HepG2 (cell line): Measurements from ENCODE around the gene TMUB1. TPM values are rescaled to one million over a fixed set of nuclear protein-coding genes. Genes with fewer than 3 reads are reported as not detected.

Experiments
- ATAC-seq: fragments of 200-7000 bp; cut with Tn5 transposase; 3 replicates; pipeline ENCODE4 v1.9.1; 2020; ENCODE audit warnings: mild to moderate bottlenecking, moderate library complexity
- BruUV-seq: library from RNA; stranded (reverse); fragments of 400-500 nt; replicated peaks from 2 replicates; lab custom pipeline; 2021; lab: Mats Ljungman, UMichigan
- CTCF ChIA-PET: fragments of 300-600 bp; formaldehyde crosslinking; extraction: SDS; loops from one replicate; lab custom pipeline; 2021; ENCODE audit warnings: low total read pairs, inconsistent platforms, low intra/inter-chr PET ratio; lab: Yijun Ruan, JAX
- POLR2A ChIA-PET: fragments of 350-600 bp; sonication (Branson Sonifier 250); formaldehyde crosslinking; loops from one replicate; lab custom pipeline; 2020; ENCODE audit warnings: antibody characterized with exemption, inconsistent platforms; lab: Yijun Ruan, JAX
- DNase-seq: peaks from one replicate; pipeline ENCODE4 v3.0.0-alpha.2; 2015; ENCODE audit warnings: low spot score
- FAIRE-seq: peaks from 3 replicates; lab custom pipeline; 2011; peaks lifted over from hg19 to GRCh38; lab: Jason Lieb, UNC
- H2AFZ ChIP-seq: one replicate; pipeline ENCODE4 v1.6.1; 2011; ENCODE audit warnings: low read length, inconsistent platforms
- H3K27ac ChIP-seq: fragments of 300-600 bp; 3 replicates; pipeline ENCODE4 v1.8.0; 2011; ENCODE audit warnings: mixed run types, mild to moderate bottlenecking, mixed read lengths, low read length, inconsistent platforms; ENCODE audit not compliant: insufficient read depth; ENCODE audit errors: extremely low read length
- H3K27me3 ChIP-seq, 2 experiments: fragments of 200-600 bp in 1 of 2; 2 replicates in 1 of 2; 3 replicates in 1 of 2; pipeline versions ENCODE4 v1.6.0 to v1.8.0; 2011; ENCODE audit warnings: low read length in 2 of 2, mild to moderate bottlenecking in 2 of 2, moderate library complexity in 2 of 2, inconsistent platforms in 1 of 2; ENCODE audit not compliant: insufficient read depth in 2 of 2, control insufficient read depth in 1 of 2
- H3K36me3 ChIP-seq, 2 experiments: fragments of 200-600 bp in 1 of 2; replicated peaks in 1 of 2; 2 replicates in 1 of 2; 3 replicates in 1 of 2; pipeline versions ENCODE4 v1.5.1 to v1.8.0; 2011; ENCODE audit warnings: low read length in 2 of 2, inconsistent platforms in 1 of 2; ENCODE audit not compliant: insufficient read depth in 2 of 2, control insufficient read depth in 1 of 2
- H3K4me1 ChIP-seq: 2 replicates; pipeline ENCODE4 v1.5.1; 2012; ENCODE audit warnings: low read length, inconsistent platforms; ENCODE audit not compliant: insufficient read depth
- H3K4me2 ChIP-seq: 2 replicates; pipeline ENCODE4 v1.6.0; 2011; ENCODE audit warnings: low read depth, low read length, inconsistent platforms
- H3K4me3 ChIP-seq, 3 experiments: fragments of 200-600 bp in 1 of 3; sonication (generic), shearing (Covaris generic) in 1 of 3; replicated peaks in 1 of 3; 2 replicates each; pipeline ENCODE4 v1.5.1; 2011 to 2016; ENCODE audit warnings: low read length in 3 of 3, inconsistent platforms in 2 of 3, low read depth in 2 of 3, mild to moderate bottlenecking in 2 of 3, control low read depth in 1 of 3, mixed read lengths in 1 of 3; ENCODE audit not compliant: insufficient read depth in 1 of 3
- H3K79me2 ChIP-seq: one replicate; pipeline ENCODE4 v1.6.1; 2011; ENCODE audit warnings: low read length, inconsistent platforms; ENCODE audit not compliant: insufficient read depth
- H3K9ac ChIP-seq: 2 replicates; pipeline ENCODE4 v1.6.0; 2011; ENCODE audit warnings: mild to moderate bottlenecking, low read depth, low read length, inconsistent platforms; ENCODE audit not compliant: insufficient read depth
- H3K9me3 ChIP-seq: 2 replicates; pipeline ENCODE4 v1.5.1; 2012; ENCODE audit warnings: mild to moderate bottlenecking, low read length
- H4K20me1 ChIP-seq: 2 replicates; pipeline ENCODE4 v1.6.0; 2011; ENCODE audit warnings: inconsistent platforms, mild to moderate bottlenecking, low read length, moderate library complexity; ENCODE audit not compliant: insufficient read depth
- ARID3A ChIP-seq: IDR thresholded peaks from 2 replicates; pipeline ENCODE4 v1.6.1; 2012; ENCODE audit warnings: low read depth, low read length, improper control_type of control experiment
- CBX5 ChIP-seq: sonication (generic); formaldehyde crosslinking; IDR thresholded peaks from 2 replicates; pipeline ENCODE4 v1.4.0; 2020; ENCODE audit warnings: missing genetic modification reagents, borderline replicate concordance
- CREBL2 ChIP-seq: sonication (generic); formaldehyde crosslinking; IDR thresholded peaks from 2 replicates; pipeline ENCODE4 v1.8.1; 2023; ENCODE audit warnings: missing genetic modification reagents, mild to moderate bottlenecking, borderline replicate concordance
- ETV5 ChIP-seq: IDR thresholded peaks from 2 replicates; pipeline ENCODE4 v1.6.1; 2018; ENCODE audit warnings: missing biosample characterization, missing genetic modification reagents, inconsistent platforms, borderline replicate concordance
- FOXP1 ChIP-seq, 2 experiments: fragments of 450-650 bp in 1 of 2; IDR thresholded peaks; 2 replicates each; pipeline ENCODE4 v1.6.1; 2017 to 2018; ENCODE audit warnings: antibody characterized with exemption in 1 of 2
- KDM2A ChIP-seq: sonication (generic); formaldehyde crosslinking; IDR thresholded peaks from 2 replicates; pipeline ENCODE4 v1.4.0; 2020; ENCODE audit warnings: low read depth, missing genetic modification reagents, borderline replicate concordance
- PAX8 ChIP-seq: sonication (generic); formaldehyde crosslinking; IDR thresholded peaks from 2 replicates; pipeline ENCODE4 v1.8.0; 2022; ENCODE audit warnings: mild to moderate bottlenecking, missing genetic modification reagents, borderline replicate concordance
- RBM39 ChIP-seq: fragments of 200-400 bp; formaldehyde crosslinking; IDR thresholded peaks from one replicate; pipeline ENCODE4 v1.6.1; 2018; ENCODE audit warnings: antibody characterized with exemption, mild to moderate bottlenecking, low read depth, low read length; ENCODE audit not compliant: poor library complexity, severe bottlenecking
- RFX5 ChIP-seq: IDR thresholded peaks from 2 replicates; pipeline ENCODE4 v1.6.1; 2011; ENCODE audit warnings: low read depth, low read length, improper control_type of control experiment
- SP5 ChIP-seq: IDR thresholded peaks from 2 replicates; pipeline ENCODE4 v1.6.1; 2016; ENCODE audit warnings: low read depth, borderline replicate concordance
- SRF ChIP-seq: IDR thresholded peaks from 2 replicates; pipeline ENCODE4 v1.6.1; 2011; ENCODE audit warnings: mild to moderate bottlenecking, low read depth, low read length, moderate library complexity
- YY1 ChIP-seq: IDR thresholded peaks from 2 replicates; pipeline ENCODE4 v1.6.1; 2011; ENCODE audit warnings: low read length, low read depth, moderate library complexity, mild to moderate bottlenecking; ENCODE audit not compliant: insufficient read depth, insufficient replicate concordance
- ZFAT ChIP-seq: sonication (generic); formaldehyde crosslinking; conservative IDR thresholded peaks from 2 replicates; pipeline ENCODE4 v1.8.1; 2023; ENCODE audit warnings: missing genetic modification reagents, inconsistent platforms
- ZNF12 ChIP-seq: sonication (generic); formaldehyde crosslinking; IDR thresholded peaks from 2 replicates; pipeline ENCODE4 v1.5.0; 2020; ENCODE audit warnings: missing genetic modification reagents
- ZNF143 ChIP-seq: sonication (generic); formaldehyde crosslinking; IDR thresholded peaks from 2 replicates; pipeline ENCODE4 v1.4.0; 2020; ENCODE audit warnings: missing genetic modification reagents
- ZNF572 ChIP-seq: sonication (generic); formaldehyde crosslinking; IDR thresholded peaks from 2 replicates; pipeline ENCODE4 v1.5.1; 2020; ENCODE audit warnings: mild to moderate bottlenecking, missing genetic modification reagents
- WGBS: methylation state at CpG from one replicate; pipeline ENCODE4 v1.1.6; 2017; ENCODE audit warnings: low lambda C conversion rate; 5-methylcytosine and 5-hydroxymethylcytosine counted together
- in situ Hi-C: cut with HindIII; loops from 2 replicates; pipeline ENCODE4 v1.10.0; 2017; ENCODE audit warnings: low pct_unique_long_range_greater_than_20kb; ENCODE audit not compliant: extremely low pct_ligation_motif_present
- intact Hi-C: fragments of 100-400 bp; cut with micrococcal nuclease; formaldehyde crosslinking; loops from one replicate; pipeline ENCODE4 v1.10.0; 2022; ENCODE audit not compliant: unreplicated experiment
- polyA plus RNA-seq, 8 experiments: library from polyadenylated mRNA; depleted of rRNA in 3 of 8; stranded (reverse) in 7 of 8; unstranded in 1 of 8; fragments of >200 nt; fragmentation: Illumina TruSeq in 4 of 8; extraction: Trizol in 4 of 8; gene quantifications; 2 replicates each; pipeline versions ENCODE4 v1.2.1 to v1.2.3, GENCODE V29; 2011 to 2016; ENCODE audit warnings: low read depth in 4 of 8, missing spikeins in 1 of 8, mixed read lengths in 1 of 8; ENCODE audit not compliant: insufficient read depth in 1 of 8
- total RNA-seq, 5 experiments: library from RNA; depleted of rRNA; stranded (reverse); fragments of >200 nt; fragmentation: Illumina TruSeq; extraction: Trizol; gene quantifications; 2 replicates each; pipeline ENCODE4 v1.2.3, GENCODE V29; 2016; ENCODE audit warnings: low read depth in 1 of 5
- TF ChIP-seq, protein P1 (sequence below): sonication (generic); formaldehyde crosslinking; IDR thresholded peaks from 2 replicates; pipeline ENCODE4 v1.8.1; 2022; ENCODE audit warnings: low read depth, mild to moderate bottlenecking, missing genetic modification reagents
- TF ChIP-seq, protein P2 (sequence below): sonication (generic); formaldehyde crosslinking; IDR thresholded peaks from 2 replicates; pipeline ENCODE4 v1.9.0; 2021; ENCODE audit warnings: missing genetic modification reagents, borderline replicate concordance

Gene TMUB1
- total and polyA plus RNA-seq, 2 of the 13 experiments (the other 11 are each of a cell fraction or from before 2014, with no cell fraction given): 44.8 to 51.6 TPM

DNA sequence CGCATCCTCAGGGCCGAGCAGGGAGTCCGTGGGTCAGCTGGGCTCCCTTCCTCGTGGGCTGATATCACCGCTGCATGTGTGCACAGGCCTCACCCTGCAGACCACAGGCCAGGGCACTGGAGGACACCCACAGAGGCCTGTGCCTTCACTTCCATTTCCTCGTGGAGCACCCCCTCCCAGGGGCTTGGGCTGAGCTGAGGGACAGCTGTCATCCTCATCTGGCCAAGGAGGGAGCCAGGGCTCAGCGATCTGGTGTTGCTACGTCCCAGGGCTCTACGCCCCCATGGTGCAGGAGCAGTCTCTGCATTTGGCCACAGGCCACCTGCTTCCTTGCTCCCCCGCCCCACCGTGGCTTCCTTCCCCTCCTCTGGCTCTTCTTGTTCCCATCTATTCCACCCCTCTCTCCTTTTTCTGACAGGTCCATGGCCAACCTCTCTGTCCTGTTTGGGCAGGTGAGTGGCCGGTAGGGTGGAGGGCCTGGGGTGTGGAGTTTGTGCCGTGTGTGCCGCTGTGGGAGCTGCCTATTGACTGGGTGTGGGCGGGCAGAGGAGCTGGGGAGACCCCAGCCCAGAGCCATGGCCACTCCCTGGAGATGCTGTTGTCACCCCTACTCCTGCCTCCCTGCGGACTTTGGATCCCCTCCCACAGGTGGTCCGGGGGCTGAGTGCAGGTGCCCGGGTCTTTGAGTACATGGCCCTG is 43.3 kb downstream of the TMUB1 start:
- 51% methylated on average over 15 of the region's 18 CpGs for WGBS
- Histone ChIP-seq H3K27me3 (no peaks in the 10 kb centered on the region), H3K27ac (no peak overlapping the region), H4K20me1 (no peaks in the 10 kb centered on the region), H3K9ac (no peak overlapping the region), H3K4me1 (peaks cover 14% of the 10 kb centered on the region), H2AFZ (no peak overlapping the region), H3K36me3 (no peaks in the 10 kb centered on the region), H3K4me3 (no peak overlapping the region), H3K79me2 (no peaks in the 10 kb centered on the region), H3K9me3 (no peaks in the 10 kb centered on the region), H3K4me2 (no peak overlapping the region)
- in situ Hi-C loops: no loop called here
- FAIRE-seq (no peak), DNase-seq (no peak), ATAC-seq (peak; percentile 11)
- ChIA-PET CTCF (no interaction called here), POLR2A (interaction anchor here (0.5 to 1.4 kb wide), 2 partner anchors 12 to 50 kb away, joined by 3 to 7 read pairs; partner anchors contain the start of gene ABCB8)
- intact Hi-C loops: no loop called here
- no peak for TF ChIP-seq ZFAT (CRISPR knock-in tag)
- TF ChIP-seq ZNF12 (CRISPR knock-in tag): no peak
- no peak for TF ChIP-seq RFX5
- no peak for TF ChIP-seq RBM39
- no peak for TF ChIP-seq CREBL2
- no peak for TF ChIP-seq ZNF572 (CRISPR knock-in tag)
- no peak for TF ChIP-seq YY1
- TF ChIP-seq, protein P1, sequence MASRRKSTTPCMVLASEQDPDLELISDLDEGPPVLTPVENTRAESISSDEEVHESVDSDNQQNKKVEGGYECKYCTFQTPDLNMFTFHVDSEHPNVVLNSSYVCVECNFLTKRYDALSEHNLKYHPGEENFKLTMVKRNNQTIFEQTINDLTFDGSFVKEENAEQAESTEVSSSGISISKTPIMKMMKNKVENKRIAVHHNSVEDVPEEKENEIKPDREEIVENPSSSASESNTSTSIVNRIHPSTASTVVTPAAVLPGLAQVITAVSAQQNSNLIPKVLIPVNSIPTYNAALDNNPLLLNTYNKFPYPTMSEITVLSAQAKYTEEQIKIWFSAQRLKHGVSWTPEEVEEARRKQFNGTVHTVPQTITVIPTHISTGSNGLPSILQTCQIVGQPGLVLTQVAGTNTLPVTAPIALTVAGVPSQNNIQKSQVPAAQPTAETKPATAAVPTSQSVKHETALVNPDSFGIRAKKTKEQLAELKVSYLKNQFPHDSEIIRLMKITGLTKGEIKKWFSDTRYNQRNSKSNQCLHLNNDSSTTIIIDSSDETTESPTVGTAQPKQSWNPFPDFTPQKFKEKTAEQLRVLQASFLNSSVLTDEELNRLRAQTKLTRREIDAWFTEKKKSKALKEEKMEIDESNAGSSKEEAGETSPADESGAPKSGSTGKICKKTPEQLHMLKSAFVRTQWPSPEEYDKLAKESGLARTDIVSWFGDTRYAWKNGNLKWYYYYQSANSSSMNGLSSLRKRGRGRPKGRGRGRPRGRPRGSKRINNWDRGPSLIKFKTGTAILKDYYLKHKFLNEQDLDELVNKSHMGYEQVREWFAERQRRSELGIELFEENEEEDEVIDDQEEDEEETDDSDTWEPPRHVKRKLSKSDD: no peak
- TF ChIP-seq, protein P2, sequence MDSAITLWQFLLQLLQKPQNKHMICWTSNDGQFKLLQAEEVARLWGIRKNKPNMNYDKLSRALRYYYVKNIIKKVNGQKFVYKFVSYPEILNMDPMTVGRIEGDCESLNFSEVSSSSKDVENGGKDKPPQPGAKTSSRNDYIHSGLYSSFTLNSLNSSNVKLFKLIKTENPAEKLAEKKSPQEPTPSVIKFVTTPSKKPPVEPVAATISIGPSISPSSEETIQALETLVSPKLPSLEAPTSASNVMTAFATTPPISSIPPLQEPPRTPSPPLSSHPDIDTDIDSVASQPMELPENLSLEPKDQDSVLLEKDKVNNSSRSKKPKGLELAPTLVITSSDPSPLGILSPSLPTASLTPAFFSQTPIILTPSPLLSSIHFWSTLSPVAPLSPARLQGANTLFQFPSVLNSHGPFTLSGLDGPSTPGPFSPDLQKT: no peak
- no peak for TF ChIP-seq FOXP1 (IDR thresholded peaks at IDR 0.05)
- no peak for TF ChIP-seq FOXP1 (CRISPR knock-in tag; IDR thresholded peaks at IDR 0.05)
- TF ChIP-seq ZNF143 (CRISPR knock-in tag): no peak
- TF ChIP-seq KDM2A (CRISPR knock-in tag): no peak
- no peak for TF ChIP-seq PAX8 (CRISPR knock-in tag)
- no peak for TF ChIP-seq SRF
- TF ChIP-seq ETV5 (CRISPR knock-in tag): no peak
- TF ChIP-seq ARID3A: no peak
- TF ChIP-seq CBX5 (CRISPR knock-in tag): no peak
- no peak for TF ChIP-seq SP5 (CRISPR knock-in tag)
- no TSS peak for BruUV-seq
